Adrenal gland (tissue), 12 donors: Measurements from ENCODE around the gene SINHCAF. TPM values are rescaled to one million over a fixed set of nuclear protein-coding genes. Genes with fewer than 3 reads are reported as not detected.

Experiments used
- DNase-seq, 7 donors: peaks; one replicate each; pipeline ENCODE4 v3.0.0-alpha.2; 2019 to 2020
- H3K27ac ChIP-seq, 5 donors: fragments of 200-600 bp; sonication (generic) in 4 of 5; 1 replicate in 3 of 5; 2 replicates in 2 of 5; pipeline versions ENCODE4 v1.5.1 to v1.8.0; 2016 to 2020; ENCODE audit warnings: mild to moderate bottlenecking in 1 of 5
- H3K27me3 ChIP-seq: fragments of 200-600 bp; 2 replicates; pipeline ENCODE4 v1.8.0; 2021
- H3K36me3 ChIP-seq, 2 donors: fragments of 200-600 bp; replicated peaks in 1 of 2; 1 replicate in 1 of 2; 2 replicates in 1 of 2; pipeline versions ENCODE4 v1.5.1 to v1.8.0; 2018 to 2022
- H3K4me1 ChIP-seq, 2 donors: fragments of 200-600 bp; replicated peaks in 1 of 2; 1 replicate in 1 of 2; 2 replicates in 1 of 2; pipeline versions ENCODE4 v1.5.1 to v1.8.0; 2018 to 2021
- H3K4me3 ChIP-seq, 4 donors: fragments of 200-600 bp; sonication (generic) in 3 of 4; one replicate each; pipeline ENCODE4 v1.5.1; 2016 to 2018
- H3K9me3 ChIP-seq, 3 donors: fragments of 200-600 bp; sonication (generic) in 1 of 3; replicated peaks in 1 of 3; 1 replicate in 2 of 3; 2 replicates in 1 of 3; pipeline versions ENCODE4 v1.5.1 to v1.8.0; 2016 to 2021
- CTCF ChIP-seq, 6 experiments: fragments of 450-650 bp in 4 of 6; fragments of 200-600 bp in 2 of 6; sonication (generic) in 1 of 6; IDR thresholded peaks; 1 replicate in 5 of 6; 2 replicates in 1 of 6; pipeline versions ENCODE4 v1.5.1 to v1.8.0; 2016 to 2021; ENCODE audit warnings: antibody characterized with exemption in 6 of 6, mild to moderate bottlenecking in 2 of 6, moderate library complexity in 1 of 6
- POLR2A ChIP-seq, 2 donors: fragments of 450-650 bp; IDR thresholded peaks; one replicate each; pipeline ENCODE4 v1.6.1; 2017; ENCODE audit warnings: antibody characterized with exemption in 2 of 2, mild to moderate bottlenecking in 2 of 2, moderate library complexity in 1 of 2
- WGBS, 4 donors: extraction: QIAGEN DNeasy Blood & Tissue Kit in 2 of 4; methylation state at CpG; one replicate each; pipeline versions ENCODE4 v1.1.5 to v1.1.7; 2013 to 2017; 5-methylcytosine and 5-hydroxymethylcytosine counted together
- intact Hi-C, 2 donors: fragments of 100-400 bp; cut with DNase I; formaldehyde crosslinking; loops; one replicate each; pipeline versions ENCODE4 v1.14.1 to v1.15.0; 2022 to 2023
- polyA plus RNA-seq, 3 donors: library from polyadenylated mRNA; stranded (reverse); fragments of 200-250 nt in 2 of 3; fragments of 350-450 nt in 1 of 3; fragmentation: Illumina TruSeq in 1 of 3; extraction: RNeasy Lipid Tissue Mini Kit (QIAGEN cat#74804) in 1 of 3; gene quantifications; one replicate each; pipeline ENCODE4 v1.2.3, GENCODE V29; 2013 to 2014
- total RNA-seq, 9 donors: library from RNA; depleted of rRNA in 4 of 9; stranded (reverse); fragments of >200 nt in 4 of 9; fragments of 120-200 nt in 1 of 9; fragmentation: NEBNext Ultra II Directional in 1 of 9; extraction: Animal tissue kit (Norgen Biotek cat#: 25700) in 1 of 9; gene quantifications; one replicate each; pipeline versions ENCODE4 v1.1.0 to v1.2.4, GENCODE V29; 2013 to 2023
- donor health status: healthy with polysubstance abuse.
- donor health status: Bipolar disorder and iron deficiency.
- donor health status: DM: yes; HTN: yes; CAD: no.
- donor health status: DM: no; HTN: no; CAD: no.
- donor health status: DM: no; HTN: no; CAD: no.
- donor health status: DM: yes; HTN: yes; CAD: no.

SINHCAF gene
- total and polyA plus RNA-seq, 12 donors, result 12.5 to 69.4 (median 27.1) TPM

GRCh38 chr12:31236998-31237637 lies 88.8 kb downstream of the SINHCAF start:
- WGBS, 4 donors, result 72 to 83% (median 82%) methylated on average over 4 to 11 of the region's 11 CpGs
- peaks cover 4% of the 10 kb centered on the region for H3K27me3 ChIP-seq
- intact Hi-C loops, result no loop called here

GRCh38 chr12:31235868-31236395 lies 90.0 kb downstream of the SINHCAF start:
- WGBS, 4 donors, result 55 to 72% (median 69%) methylated on average over 7 to 9 of the region's 9 CpGs
- intact Hi-C loops, result no loop called here

More at GRCh38 chr12:31236998-31237637, 88.8 kb downstream of the SINHCAF start:
- Histone ChIP-seq H3K27ac (no peak overlapping the region), H3K4me1 (no peaks in the 10 kb centered on the region), H3K36me3 (no peaks in the 10 kb centered on the region), H3K9me3 (no peaks in the 10 kb centered on the region), H3K4me3 (no peak overlapping the region)
- no peak for TF ChIP-seq POLR2A (IDR thresholded peaks at IDR 0.05)
- TF ChIP-seq CTCF (IDR thresholded peaks at IDR 0.05), result no peak
- peak in 1 of 7 donors; percentile 35 for DNase-seq

GRCh38 chr12:31234955-31235867 lies 90.7 kb downstream of the SINHCAF start:
- Histone ChIP-seq H3K4me1 (no peaks in the 10 kb centered on the region), H3K27ac (no peak overlapping the region), H3K9me3 (no peaks in the 10 kb centered on the region), H3K27me3 (peaks cover 4% of the 10 kb centered on the region), H3K36me3 (no peaks in the 10 kb centered on the region), H3K4me3 (no peak overlapping the region)
- no peak for TF ChIP-seq POLR2A (IDR thresholded peaks at IDR 0.05)
- peak; percentile 33 to 68 (median 55) for TF ChIP-seq CTCF (IDR thresholded peaks at IDR 0.05)
- WGBS, 4 donors, result 32 to 40% (median 33%) methylated on average over 10 to 12 of the region's 12 CpGs
- DNase-seq, result peak; percentile 27 to 70 (median 43)
- intact Hi-C loops, result no loop called here

More at GRCh38 chr12:31235868-31236395, 90.0 kb downstream of the SINHCAF start:
- TF ChIP-seq CTCF (IDR thresholded peaks at IDR 0.05) (no peak), POLR2A (IDR thresholded peaks at IDR 0.05) (no peak)
- no peaks in the 10 kb centered on the region for H3K36me3 ChIP-seq
- no peaks in the 10 kb centered on the region for H3K9me3 ChIP-seq
- H3K27ac ChIP-seq, result no peak overlapping the region
- peaks cover 4% of the 10 kb centered on the region for H3K27me3 ChIP-seq
- no peak for DNase-seq
- H3K4me3 ChIP-seq, result no peak overlapping the region
- no peaks in the 10 kb centered on the region for H3K4me1 ChIP-seq
